ENCODE measurements around the gene FHOD1.
A peak's percentile ranks its signal among the peaks of the same experiment; 100 is the strongest.

Gene FHOD1

GRCh38 chr16:67230809-67231660 is 16.2 kb downstream of the FHOD1 start:
- ChIA-PET POLR2A (ENCODE audit: low non-redundant PET) (no interaction called here), CTCF (interaction anchor here (0.6 to 1.1 kb wide), 2 partner anchors 33 to 47 kb away, joined by 3 read pairs; no protein-coding TSS in a partner anchor)
- DNase-seq (ENCODE audit: low spot score): no peak
- peak overlapping the region; percentile 92 for H3K27ac ChIP-seq
- TF ChIP-seq, protein P1, sequence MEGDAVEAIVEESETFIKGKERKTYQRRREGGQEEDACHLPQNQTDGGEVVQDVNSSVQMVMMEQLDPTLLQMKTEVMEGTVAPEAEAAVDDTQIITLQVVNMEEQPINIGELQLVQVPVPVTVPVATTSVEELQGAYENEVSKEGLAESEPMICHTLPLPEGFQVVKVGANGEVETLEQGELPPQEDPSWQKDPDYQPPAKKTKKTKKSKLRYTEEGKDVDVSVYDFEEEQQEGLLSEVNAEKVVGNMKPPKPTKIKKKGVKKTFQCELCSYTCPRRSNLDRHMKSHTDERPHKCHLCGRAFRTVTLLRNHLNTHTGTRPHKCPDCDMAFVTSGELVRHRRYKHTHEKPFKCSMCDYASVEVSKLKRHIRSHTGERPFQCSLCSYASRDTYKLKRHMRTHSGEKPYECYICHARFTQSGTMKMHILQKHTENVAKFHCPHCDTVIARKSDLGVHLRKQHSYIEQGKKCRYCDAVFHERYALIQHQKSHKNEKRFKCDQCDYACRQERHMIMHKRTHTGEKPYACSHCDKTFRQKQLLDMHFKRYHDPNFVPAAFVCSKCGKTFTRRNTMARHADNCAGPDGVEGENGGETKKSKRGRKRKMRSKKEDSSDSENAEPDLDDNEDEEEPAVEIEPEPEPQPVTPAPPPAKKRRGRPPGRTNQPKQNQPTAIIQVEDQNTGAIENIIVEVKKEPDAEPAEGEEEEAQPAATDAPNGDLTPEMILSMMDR (conservative IDR thresholded peaks at IDR 0.05; ENCODE audit: low read depth): no peak

- no peak for DNase-seq (ENCODE audit: low spot score)
- POLR2A ChIA-PET (ENCODE audit: low non-redundant PET): no interaction called here
Observed at GRCh38 chr16:67229906-67230808, 17.1 kb downstream of the FHOD1 start.

DNA sequence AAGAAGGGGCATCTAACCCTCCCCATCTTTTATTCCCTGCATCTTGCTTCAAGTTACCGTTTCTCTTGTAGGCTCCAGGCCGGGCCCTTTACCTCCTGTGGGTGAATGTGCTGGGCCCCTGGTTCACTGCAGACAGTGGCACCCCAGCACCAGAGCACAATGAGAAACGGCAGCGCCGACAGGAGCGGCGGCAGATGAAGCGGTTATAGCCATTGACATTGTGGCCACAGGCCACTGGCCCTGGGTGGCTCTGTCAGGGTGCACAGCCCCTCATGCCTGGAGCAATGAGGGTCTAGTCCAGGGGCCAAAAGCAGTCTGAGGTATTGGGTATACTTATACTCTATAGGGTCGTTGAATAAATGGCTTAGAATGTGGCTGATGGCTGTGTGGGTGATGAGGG is 18.4 kb downstream of the FHOD1 start:
- ChIA-PET CTCF (interaction anchor here (1.2 kb wide), 1 partner anchor 30 kb away, joined by 3 read pairs; the partner anchor contains the start of gene ELMO3), POLR2A (ENCODE audit: low non-redundant PET) (interaction anchor here (0.8 to 1.2 kb wide), 2 partner anchors 15 to 21 kb away, joined by 3 to 4 read pairs; no protein-coding TSS in a partner anchor)
- no peak for DNase-seq (ENCODE audit: low spot score)
- TF ChIP-seq, protein P1 (conservative IDR thresholded peaks at IDR 0.05; ENCODE audit: low read depth): no peak
- H3K27ac ChIP-seq: no peak overlapping the region

More at GRCh38 chr16:67229906-67230808, 17.1 kb downstream of the FHOD1 start:
- TF ChIP-seq, protein P1 (conservative IDR thresholded peaks at IDR 0.05; ENCODE audit: low read depth): no peak
- peak overlapping the region; percentile 92 for H3K27ac ChIP-seq
- CTCF ChIA-PET: interaction anchor here (0.6 kb wide), 2 partner anchors 32 to 169 kb away, joined by 3 to 5 read pairs; no protein-coding TSS in a partner anchor

DNA sequence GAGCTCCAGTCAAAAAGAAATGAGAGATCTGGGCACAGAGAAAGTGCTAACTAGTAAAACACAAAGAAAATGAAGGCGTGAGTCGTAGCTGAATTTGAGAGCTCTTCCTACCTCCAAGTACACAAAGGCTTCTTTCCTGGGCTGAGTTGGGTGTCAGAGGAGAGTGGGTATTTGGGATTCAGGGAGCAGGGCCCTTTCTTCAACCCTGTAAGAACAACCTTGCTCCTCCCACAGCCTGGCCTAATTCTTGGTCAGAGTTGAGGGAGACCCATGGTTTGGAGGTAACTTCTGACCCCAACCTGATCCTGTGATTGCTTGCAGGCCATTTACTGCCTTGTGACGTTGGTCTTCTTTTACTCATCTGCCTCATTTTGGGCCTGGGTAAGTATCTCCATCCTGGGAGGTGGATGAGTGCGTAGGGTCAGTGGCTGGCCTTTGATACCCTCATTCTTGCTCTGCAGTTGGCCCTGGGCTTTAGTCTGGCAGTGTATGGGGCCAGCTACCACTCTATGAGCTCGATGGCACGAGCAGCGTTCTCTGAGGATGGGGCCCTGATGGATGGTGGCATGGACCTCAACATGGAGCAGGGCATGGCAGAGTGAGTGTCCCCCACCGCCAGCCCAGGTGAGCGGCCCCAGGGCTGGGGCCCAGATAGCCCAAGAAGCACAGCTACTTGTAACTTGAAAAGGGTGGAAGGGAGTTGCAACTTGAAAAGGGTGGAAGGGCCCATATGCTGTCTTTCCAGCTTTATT is 19.1 kb downstream of the FHOD1 start:
- TF ChIP-seq, protein P1 (conservative IDR thresholded peaks at IDR 0.05; ENCODE audit: low read depth): no peak
- no peak for DNase-seq (ENCODE audit: low spot score)
- ChIA-PET POLR2A (ENCODE audit: low non-redundant PET) (interaction anchor here (0.8 to 1.2 kb wide), 2 partner anchors 16 to 20 kb away, joined by 3 to 4 read pairs; no protein-coding TSS in a partner anchor), CTCF (interaction anchor here (0.8 to 2.5 kb wide), 3 partner anchors 18 to 30 kb away, joined by 3 to 14 read pairs (median 3); partner anchors contain the start of gene ELMO3)
- H3K27ac ChIP-seq: no peak overlapping the region

DNA sequence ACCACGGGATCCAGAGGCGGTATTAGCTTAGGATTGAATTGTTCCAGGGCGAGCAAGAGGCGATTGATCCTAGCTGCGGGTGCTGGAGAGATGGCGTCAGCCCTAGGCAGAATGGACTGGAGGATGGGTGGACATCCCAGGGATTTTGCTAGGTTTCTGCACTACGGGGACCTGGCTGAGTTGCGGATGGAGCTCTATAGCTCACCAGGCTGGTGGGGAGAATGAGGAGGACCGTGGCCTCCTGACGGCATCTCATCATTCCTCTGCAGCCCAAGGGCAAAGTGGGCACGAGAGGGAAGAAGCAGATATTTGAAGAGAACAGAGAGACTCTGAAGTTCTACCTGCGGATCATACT is 19.7 kb downstream of the FHOD1 start:
- POLR2A ChIA-PET (ENCODE audit: low non-redundant PET): interaction anchor here (0.7 to 1.2 kb wide), 2 partner anchors 9 to 19 kb away, joined by 3 to 11 read pairs; no protein-coding TSS in a partner anchor
- H3K27ac ChIP-seq: peak overlapping the region; percentile 74
- DNase-seq (ENCODE audit: low spot score): no peak
- CTCF ChIA-PET: interaction anchor here (0.9 to 2.5 kb wide), 2 partner anchors 10 to 29 kb away, joined by 3 to 14 read pairs; partner anchors contain the start of gene ELMO3
- TF ChIP-seq, protein P1 (conservative IDR thresholded peaks at IDR 0.05; ENCODE audit: low read depth): no peak
